HepG2 (cell line): ENCODE data around the gene CDK15. TPM values are rescaled to one million over a fixed set of nuclear protein-coding genes. Genes with fewer than 3 reads are reported as not detected.

ENCODE experiments used
- EP300 ChIP-seq, 3 experiments: sonication (generic) in 1 of 3; formaldehyde crosslinking in 1 of 3; IDR thresholded peaks; 2 replicates each; pipeline versions ENCODE4 v1.5.1 to v1.6.1; 2011 to 2020; ENCODE audit warnings: low read depth in 2 of 3, low read length in 2 of 3, borderline replicate concordance in 1 of 3, improper control_type of control experiment in 1 of 3, mild to moderate bottlenecking in 1 of 3, missing genetic modification reagents in 1 of 3, moderate library complexity in 1 of 3
- KLF6 ChIP-seq: IDR thresholded peaks from 2 replicates; pipeline ENCODE4 v1.8.0; 2016; ENCODE audit warnings: missing biosample characterization, missing genetic modification reagents
- MIER3 ChIP-seq: IDR thresholded peaks from 2 replicates; pipeline ENCODE4 v1.6.1; 2016; ENCODE audit warnings: missing compliant biosample characterization, borderline replicate concordance
- NR2F1 ChIP-seq, 2 experiments: fragments of 450-650 bp in 1 of 2; formaldehyde crosslinking in 1 of 2; IDR thresholded peaks; 2 replicates each; pipeline versions ENCODE4 v1.5.0 to v1.6.1; 2016 to 2020; ENCODE audit warnings: mild to moderate bottlenecking in 1 of 2, missing compliant biosample characterization in 1 of 2, missing genetic modification reagents in 1 of 2, moderate library complexity in 1 of 2
- RFXAP ChIP-seq: sonication (generic); formaldehyde crosslinking; IDR thresholded peaks from 2 replicates; pipeline ENCODE4 v1.4.0; 2020; ENCODE audit warnings: missing genetic modification reagents, borderline replicate concordance
- TCF7L2 ChIP-seq: IDR thresholded peaks from 2 replicates; pipeline ENCODE4 v1.6.1; 2011; ENCODE audit warnings: mild to moderate bottlenecking, low read depth, low read length, moderate library complexity
- ZBTB1 ChIP-seq: sonication (generic); formaldehyde crosslinking; IDR thresholded peaks from 2 replicates; pipeline ENCODE4 v1.4.0; 2020; ENCODE audit warnings: missing genetic modification reagents, borderline replicate concordance
- ZFP1 ChIP-seq: IDR thresholded peaks from 2 replicates; pipeline ENCODE4 v1.6.1; 2016
- ZNF451 ChIP-seq: sonication (generic); formaldehyde crosslinking; IDR thresholded peaks from 2 replicates; pipeline ENCODE4 v1.5.0; 2020; ENCODE audit warnings: mild to moderate bottlenecking, missing genetic modification reagents
- ZNF629 ChIP-seq: sonication (generic); formaldehyde crosslinking; conservative IDR thresholded peaks from 2 replicates; pipeline ENCODE4 v1.5.0; 2020; ENCODE audit warnings: missing genetic modification reagents
- ZNF772 ChIP-seq: sonication (generic); formaldehyde crosslinking; IDR thresholded peaks from 2 replicates; pipeline ENCODE4 v1.5.0; 2020; ENCODE audit warnings: mild to moderate bottlenecking, missing genetic modification reagents
- ZNF850 ChIP-seq: sonication (generic); formaldehyde crosslinking; conservative IDR thresholded peaks from 2 replicates; pipeline ENCODE4 v1.9.0; 2021; ENCODE audit warnings: mild to moderate bottlenecking, missing genetic modification reagents
- ZSCAN12 ChIP-seq: sonication (generic); formaldehyde crosslinking; IDR thresholded peaks from 2 replicates; pipeline ENCODE4 v1.9.0; 2021; ENCODE audit warnings: mild to moderate bottlenecking, missing genetic modification reagents
- polyA plus RNA-seq, 8 experiments: library from polyadenylated mRNA; depleted of rRNA in 3 of 8; stranded (reverse) in 7 of 8; unstranded in 1 of 8; fragments of >200 nt; fragmentation: Illumina TruSeq in 4 of 8; extraction: Trizol in 4 of 8; gene quantifications; 2 replicates each; pipeline versions ENCODE4 v1.2.1 to v1.2.3, GENCODE V29; 2011 to 2016; ENCODE audit warnings: low read depth in 4 of 8, missing spikeins in 1 of 8, mixed read lengths in 1 of 8; ENCODE audit not compliant: insufficient read depth in 1 of 8
- total RNA-seq, 5 experiments: library from RNA; depleted of rRNA; stranded (reverse); fragments of >200 nt; fragmentation: Illumina TruSeq; extraction: Trizol; gene quantifications; 2 replicates each; pipeline ENCODE4 v1.2.3, GENCODE V29; 2016; ENCODE audit warnings: low read depth in 1 of 5
- TF ChIP-seq, protein P1 (sequence below): sonication (generic); formaldehyde crosslinking; IDR thresholded peaks from 2 replicates; pipeline ENCODE4 v1.4.0; 2020; ENCODE audit warnings: mild to moderate bottlenecking, low read depth, missing genetic modification reagents
- TF ChIP-seq, protein P2 (sequence below): sonication (generic); formaldehyde crosslinking; IDR thresholded peaks from 2 replicates; pipeline ENCODE4 v1.4.0; 2020; ENCODE audit warnings: missing genetic modification reagents
- TF ChIP-seq, protein P3 (sequence below): IDR thresholded peaks from 2 replicates; pipeline ENCODE4 v1.4.0; 2020; ENCODE audit warnings: mild to moderate bottlenecking, missing genetic modification reagents
- TF ChIP-seq, protein P4 (sequence below): sonication (generic); formaldehyde crosslinking; IDR thresholded peaks from 2 replicates; pipeline ENCODE4 v1.4.0; 2020; ENCODE audit warnings: low read depth, mild to moderate bottlenecking, missing genetic modification reagents
- TF ChIP-seq, protein P5 (sequence below): sonication (generic); formaldehyde crosslinking; conservative IDR thresholded peaks from 2 replicates; pipeline ENCODE4 v1.4.0; 2020; ENCODE audit warnings: missing genetic modification reagents

Gene CDK15
- total and polyA plus RNA-seq, 2 of the 13 experiments (the other 11 are each of a cell fraction or from before 2014, with no cell fraction given): not detected

DNA sequence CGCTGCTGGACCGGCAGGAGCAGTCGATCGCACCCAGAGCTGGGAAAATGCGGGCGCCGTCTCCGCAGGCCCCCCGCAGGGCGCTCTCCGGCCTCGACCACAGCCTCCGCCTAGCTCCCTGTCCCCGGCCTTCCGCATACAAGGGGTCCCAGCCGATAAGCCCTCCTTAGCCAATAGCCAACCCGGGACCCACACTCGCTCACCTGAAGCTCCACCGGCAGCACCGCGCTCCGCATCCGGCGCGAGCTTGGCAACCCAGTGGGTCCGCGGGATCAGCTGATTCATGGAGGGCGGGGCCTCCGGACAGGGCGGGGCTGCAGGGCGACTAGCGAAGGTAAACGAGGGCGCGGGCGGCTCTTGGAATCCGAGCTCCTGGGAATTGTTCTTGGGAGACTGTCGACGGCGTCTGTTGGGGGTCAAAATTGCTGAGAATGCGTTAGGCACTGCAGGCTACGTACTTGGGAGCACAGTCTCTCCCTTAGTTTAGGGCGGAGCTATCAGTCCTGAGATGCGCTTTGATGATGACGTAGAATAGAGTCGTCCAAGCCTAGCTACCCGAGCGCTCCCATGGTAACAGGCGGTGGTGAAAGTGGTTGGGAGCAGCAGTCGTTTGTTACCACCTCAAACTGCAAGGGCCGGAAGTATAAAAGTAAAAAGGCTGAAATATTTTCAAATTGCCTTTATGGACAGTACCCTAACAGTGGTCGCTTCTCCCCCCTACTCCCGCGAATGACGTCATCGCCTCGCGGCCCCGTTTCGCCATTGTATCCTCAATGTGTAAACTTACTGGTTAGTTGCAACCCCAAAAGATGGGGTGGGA, 25.5 kb upstream of the CDK15 start, which contains the start of gene ALS2 (continued):
- TF ChIP-seq, protein P1, sequence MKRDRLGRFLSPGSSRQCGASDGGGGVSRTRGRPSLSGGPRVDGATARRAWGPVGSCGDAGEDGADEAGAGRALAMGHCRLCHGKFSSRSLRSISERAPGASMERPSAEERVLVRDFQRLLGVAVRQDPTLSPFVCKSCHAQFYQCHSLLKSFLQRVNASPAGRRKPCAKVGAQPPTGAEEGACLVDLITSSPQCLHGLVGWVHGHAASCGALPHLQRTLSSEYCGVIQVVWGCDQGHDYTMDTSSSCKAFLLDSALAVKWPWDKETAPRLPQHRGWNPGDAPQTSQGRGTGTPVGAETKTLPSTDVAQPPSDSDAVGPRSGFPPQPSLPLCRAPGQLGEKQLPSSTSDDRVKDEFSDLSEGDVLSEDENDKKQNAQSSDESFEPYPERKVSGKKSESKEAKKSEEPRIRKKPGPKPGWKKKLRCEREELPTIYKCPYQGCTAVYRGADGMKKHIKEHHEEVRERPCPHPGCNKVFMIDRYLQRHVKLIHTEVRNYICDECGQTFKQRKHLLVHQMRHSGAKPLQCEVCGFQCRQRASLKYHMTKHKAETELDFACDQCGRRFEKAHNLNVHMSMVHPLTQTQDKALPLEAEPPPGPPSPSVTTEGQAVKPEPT (CRISPR knock-in tag): no peak; the same call in 1 of the 2 replicates
- TF ChIP-seq KLF6 (CRISPR knock-in tag) (peak; percentile 92), ZNF772 (CRISPR knock-in tag) (peak; percentile 72), RFXAP (CRISPR knock-in tag) (0 out of 2 replicates have a peak, but pooled peaks have one; percentile 68), EP300 (IDR thresholded peaks at IDR 0.05; ENCODE audit: low read depth in 2 of 2, low read length in 2 of 2) (peak in 1 of 2 experiments; percentile 77; a peak in 2 of 4 replicates), EP300 (CRISPR knock-in tag; IDR thresholded peaks at IDR 0.05; ENCODE audit: borderline replicate concordance) (peak; percentile 61), ZNF451 (CRISPR knock-in tag) (peak; percentile 79; the same call in 1 of the 2 replicates), TCF7L2 (no peak), ZBTB1 (CRISPR knock-in tag) (no peak), NR2F1 (CRISPR knock-in tag; IDR thresholded peaks at IDR 0.05) (0 out of 4 replicates have a peak, but pooled peaks of 1 of the 2 experiments have one; percentile 13), ZFP1 (CRISPR knock-in tag) (peak; percentile 87; the same call in 1 of the 2 replicates), MIER3 (CRISPR knock-in tag) (peak; percentile 68; the same call in 1 of the 2 replicates), ZSCAN12 (CRISPR knock-in tag) (no peak), ZNF850 (CRISPR knock-in tag) (no peak), ZNF629 (CRISPR knock-in tag) (no peak)
- TF ChIP-seq, protein P2, sequence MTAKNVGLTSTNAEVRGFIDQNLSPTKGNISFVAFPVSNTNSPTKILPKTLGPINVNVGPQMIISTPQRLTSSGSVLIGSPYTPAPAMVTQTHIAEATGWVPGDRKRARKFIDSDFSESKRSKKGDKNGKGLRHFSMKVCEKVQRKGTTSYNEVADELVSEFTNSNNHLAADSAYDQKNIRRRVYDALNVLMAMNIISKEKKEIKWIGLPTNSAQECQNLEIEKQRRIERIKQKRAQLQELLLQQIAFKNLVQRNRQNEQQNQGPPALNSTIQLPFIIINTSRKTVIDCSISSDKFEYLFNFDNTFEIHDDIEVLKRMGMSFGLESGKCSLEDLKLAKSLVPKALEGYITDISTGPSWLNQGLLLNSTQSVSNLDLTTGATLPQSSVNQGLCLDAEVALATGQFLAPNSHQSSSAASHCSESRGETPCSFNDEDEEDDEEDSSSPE (CRISPR knock-in tag): peak; percentile 52
- TF ChIP-seq, protein P3, sequence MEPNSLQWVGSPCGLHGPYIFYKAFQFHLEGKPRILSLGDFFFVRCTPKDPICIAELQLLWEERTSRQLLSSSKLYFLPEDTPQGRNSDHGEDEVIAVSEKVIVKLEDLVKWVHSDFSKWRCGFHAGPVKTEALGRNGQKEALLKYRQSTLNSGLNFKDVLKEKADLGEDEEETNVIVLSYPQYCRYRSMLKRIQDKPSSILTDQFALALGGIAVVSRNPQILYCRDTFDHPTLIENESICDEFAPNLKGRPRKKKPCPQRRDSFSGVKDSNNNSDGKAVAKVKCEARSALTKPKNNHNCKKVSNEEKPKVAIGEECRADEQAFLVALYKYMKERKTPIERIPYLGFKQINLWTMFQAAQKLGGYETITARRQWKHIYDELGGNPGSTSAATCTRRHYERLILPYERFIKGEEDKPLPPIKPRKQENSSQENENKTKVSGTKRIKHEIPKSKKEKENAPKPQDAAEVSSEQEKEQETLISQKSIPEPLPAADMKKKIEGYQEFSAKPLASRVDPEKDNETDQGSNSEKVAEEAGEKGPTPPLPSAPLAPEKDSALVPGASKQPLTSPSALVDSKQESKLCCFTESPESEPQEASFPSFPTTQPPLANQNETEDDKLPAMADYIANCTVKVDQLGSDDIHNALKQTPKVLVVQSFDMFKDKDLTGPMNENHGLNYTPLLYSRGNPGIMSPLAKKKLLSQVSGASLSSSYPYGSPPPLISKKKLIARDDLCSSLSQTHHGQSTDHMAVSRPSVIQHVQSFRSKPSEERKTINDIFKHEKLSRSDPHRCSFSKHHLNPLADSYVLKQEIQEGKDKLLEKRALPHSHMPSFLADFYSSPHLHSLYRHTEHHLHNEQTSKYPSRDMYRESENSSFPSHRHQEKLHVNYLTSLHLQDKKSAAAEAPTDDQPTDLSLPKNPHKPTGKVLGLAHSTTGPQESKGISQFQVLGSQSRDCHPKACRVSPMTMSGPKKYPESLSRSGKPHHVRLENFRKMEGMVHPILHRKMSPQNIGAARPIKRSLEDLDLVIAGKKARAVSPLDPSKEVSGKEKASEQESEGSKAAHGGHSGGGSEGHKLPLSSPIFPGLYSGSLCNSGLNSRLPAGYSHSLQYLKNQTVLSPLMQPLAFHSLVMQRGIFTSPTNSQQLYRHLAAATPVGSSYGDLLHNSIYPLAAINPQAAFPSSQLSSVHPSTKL: peak; percentile 63
- TF ChIP-seq, protein P4, sequence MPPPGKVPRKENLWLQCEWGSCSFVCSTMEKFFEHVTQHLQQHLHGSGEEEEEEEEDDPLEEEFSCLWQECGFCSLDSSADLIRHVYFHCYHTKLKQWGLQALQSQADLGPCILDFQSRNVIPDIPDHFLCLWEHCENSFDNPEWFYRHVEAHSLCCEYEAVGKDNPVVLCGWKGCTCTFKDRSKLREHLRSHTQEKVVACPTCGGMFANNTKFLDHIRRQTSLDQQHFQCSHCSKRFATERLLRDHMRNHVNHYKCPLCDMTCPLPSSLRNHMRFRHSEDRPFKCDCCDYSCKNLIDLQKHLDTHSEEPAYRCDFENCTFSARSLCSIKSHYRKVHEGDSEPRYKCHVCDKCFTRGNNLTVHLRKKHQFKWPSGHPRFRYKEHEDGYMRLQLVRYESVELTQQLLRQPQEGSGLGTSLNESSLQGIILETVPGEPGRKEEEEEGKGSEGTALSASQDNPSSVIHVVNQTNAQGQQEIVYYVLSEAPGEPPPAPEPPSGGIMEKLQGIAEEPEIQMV: no peak; the same call in 1 of the 2 replicates
- TF ChIP-seq, protein P5, sequence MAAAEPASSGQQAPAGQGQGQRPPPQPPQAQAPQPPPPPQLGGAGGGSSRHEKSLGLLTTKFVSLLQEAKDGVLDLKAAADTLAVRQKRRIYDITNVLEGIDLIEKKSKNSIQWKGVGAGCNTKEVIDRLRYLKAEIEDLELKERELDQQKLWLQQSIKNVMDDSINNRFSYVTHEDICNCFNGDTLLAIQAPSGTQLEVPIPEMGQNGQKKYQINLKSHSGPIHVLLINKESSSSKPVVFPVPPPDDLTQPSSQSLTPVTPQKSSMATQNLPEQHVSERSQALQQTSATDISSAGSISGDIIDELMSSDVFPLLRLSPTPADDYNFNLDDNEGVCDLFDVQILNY: no peak
